HEK293 (cell line): Measurements from ENCODE around the gene DOCK3.
"Not testable (repeated sequence)": the region's sequence is repeated elsewhere in the genome, so short reads cannot be mapped to it uniquely, and the experiment has no call there.

Experiments
- CTCF ChIA-PET: fragments of 350-600 bp; formaldehyde crosslinking; extraction: SDS; loops from one replicate; lab custom pipeline; 2021; ENCODE audit warnings: antibody characterized with exemption; lab: Yijun Ruan, JAX
- POLR2A ChIA-PET: fragments of 300-600 bp; formaldehyde crosslinking; extraction: SDS; loops from one replicate; lab custom pipeline; 2020; ENCODE audit warnings: antibody characterized with exemption, inconsistent platforms; lab: Yijun Ruan, JAX
- H3K27ac ChIP-seq: fragments of 200-500 bp; sonication (Bioruptor generic); 2 replicates; pipeline ENCODE4 v1.5.1; 2014; ENCODE audit warnings: low read depth, low read length, control low read depth, inconsistent platforms; ENCODE audit errors: extremely low read depth
- H3K36me3 ChIP-seq, 2 experiments: fragments of 200-500 bp in 1 of 2; sonication (Bioruptor generic) in 1 of 2; 1 replicate in 1 of 2; 2 replicates in 1 of 2; pipeline ENCODE4 v1.5.1; 2014 to 2017; ENCODE audit warnings: inconsistent platforms in 2 of 2, low read length in 2 of 2; ENCODE audit not compliant: control insufficient read depth in 2 of 2, insufficient read depth in 1 of 2
- H3K4me1 ChIP-seq: fragments of 200-500 bp; sonication (Bioruptor generic); 2 replicates; pipeline ENCODE4 v1.5.1; 2014; ENCODE audit warnings: mild to moderate bottlenecking, low read length, inconsistent platforms; ENCODE audit not compliant: control insufficient read depth, insufficient read depth
- H3K4me3 ChIP-seq: 2 replicates; pipeline ENCODE4 v1.5.1; 2011; ENCODE audit warnings: low read depth, mild to moderate bottlenecking, control low read depth, low read length, moderate library complexity
- H3K9me3 ChIP-seq: fragments of 200-500 bp; sonication (Bioruptor generic); 2 replicates; pipeline ENCODE4 v1.5.1; 2014; ENCODE audit warnings: low read depth, low read length, inconsistent platforms; ENCODE audit not compliant: control insufficient read depth, insufficient read depth
- BCL11A ChIP-seq: fragments of 450-650 bp; formaldehyde crosslinking; IDR thresholded peaks from 2 replicates; pipeline ENCODE4 v1.5.1; 2016; ENCODE audit warnings: low read depth, missing biosample characterization, missing genetic modification characterization
- FEZF1 ChIP-seq: fragments of 450-650 bp; formaldehyde crosslinking; IDR thresholded peaks from 2 replicates; pipeline ENCODE4 v1.5.1; 2016; ENCODE audit warnings: missing biosample characterization, missing genetic modification characterization
- ZNF146 ChIP-seq: fragments of 450-650 bp; formaldehyde crosslinking; IDR thresholded peaks from 2 replicates; pipeline ENCODE4 v1.5.1; 2016; ENCODE audit warnings: missing biosample characterization, missing genetic modification characterization
- ZNF2 ChIP-seq: fragments of 450-650 bp; formaldehyde crosslinking; IDR thresholded peaks from 2 replicates; pipeline ENCODE4 v1.5.1; 2016; ENCODE audit warnings: missing biosample characterization, missing genetic modification characterization
- ZNF24 ChIP-seq: fragments of 450-650 bp; formaldehyde crosslinking; IDR thresholded peaks from 2 replicates; pipeline ENCODE4 v1.5.1; 2016; ENCODE audit warnings: missing biosample characterization, missing genetic modification characterization
- ZNF292 ChIP-seq: fragments of 450-650 bp; formaldehyde crosslinking; IDR thresholded peaks from 2 replicates; pipeline ENCODE4 v1.5.1; 2016; ENCODE audit warnings: low read depth, missing biosample characterization, missing genetic modification characterization, borderline replicate concordance
- ZNF366 ChIP-seq: fragments of 450-650 bp; formaldehyde crosslinking; conservative IDR thresholded peaks from 2 replicates; pipeline ENCODE4 v1.5.1; 2016; ENCODE audit warnings: missing biosample characterization, missing genetic modification characterization
- ZNF670 ChIP-seq: fragments of 450-650 bp; formaldehyde crosslinking; IDR thresholded peaks from 2 replicates; pipeline ENCODE4 v1.5.1; 2016; ENCODE audit warnings: missing biosample characterization, missing genetic modification characterization, low read depth
- ZNF707 ChIP-seq: fragments of 450-650 bp; formaldehyde crosslinking; IDR thresholded peaks from 2 replicates; pipeline ENCODE4 v1.5.1; 2016; ENCODE audit warnings: missing biosample characterization, missing genetic modification characterization
- TF ChIP-seq, protein P1 (sequence below): fragments of 450-650 bp; formaldehyde crosslinking; IDR thresholded peaks from 2 replicates; pipeline ENCODE4 v1.5.1; 2016; ENCODE audit warnings: missing biosample characterization, missing genetic modification characterization
- TF ChIP-seq, protein P2 (sequence below): fragments of 450-650 bp; IDR thresholded peaks from 2 replicates; pipeline ENCODE4 v1.5.1; 2018; ENCODE audit warnings: missing biosample characterization, mild to moderate bottlenecking, missing genetic modification characterization
- TF ChIP-seq, protein P3 (sequence below): fragments of 450-650 bp; formaldehyde crosslinking; IDR thresholded peaks from 2 replicates; pipeline ENCODE4 v1.5.1; 2016; ENCODE audit warnings: missing biosample characterization, missing genetic modification characterization
- TF ChIP-seq, protein P4 (sequence below): fragments of 450-650 bp; formaldehyde crosslinking; IDR thresholded peaks from 2 replicates; pipeline ENCODE4 v1.5.1; 2016; ENCODE audit warnings: missing biosample characterization, missing genetic modification characterization

DOCK3 gene

DNA sequence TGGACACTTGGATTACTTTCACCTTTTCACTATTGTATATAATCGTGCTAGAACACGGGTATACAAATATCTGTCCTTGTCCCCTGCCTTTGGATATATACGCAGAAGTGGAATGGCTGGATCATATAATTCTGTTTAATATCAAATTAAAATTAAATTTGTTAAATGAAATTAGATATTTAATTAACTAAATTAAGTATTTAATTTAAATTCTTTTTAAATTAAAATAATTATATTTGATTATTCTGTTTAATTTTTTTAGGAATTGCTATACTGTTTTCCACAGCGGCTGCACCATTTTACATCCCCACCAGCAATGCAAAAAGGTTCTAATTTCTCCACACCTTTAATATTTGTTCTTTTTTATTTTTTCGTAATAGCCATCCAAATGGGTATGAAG is 84.3 kb downstream of the DOCK3 start:
- no peak overlapping the region for H3K4me3 ChIP-seq
- no peaks in the 10 kb centered on the region for H3K9me3 ChIP-seq
- no peak for TF ChIP-seq FEZF1
- TF ChIP-seq, all 188 proteins: peak for 0
- no peak overlapping the region for H3K27ac ChIP-seq
- POLR2A ChIA-PET: no interaction called here
- no peaks in the 10 kb centered on the region for H3K36me3 ChIP-seq
- no peaks in the 10 kb centered on the region for H3K4me1 ChIP-seq
- CTCF ChIA-PET: no interaction called here

DNA sequence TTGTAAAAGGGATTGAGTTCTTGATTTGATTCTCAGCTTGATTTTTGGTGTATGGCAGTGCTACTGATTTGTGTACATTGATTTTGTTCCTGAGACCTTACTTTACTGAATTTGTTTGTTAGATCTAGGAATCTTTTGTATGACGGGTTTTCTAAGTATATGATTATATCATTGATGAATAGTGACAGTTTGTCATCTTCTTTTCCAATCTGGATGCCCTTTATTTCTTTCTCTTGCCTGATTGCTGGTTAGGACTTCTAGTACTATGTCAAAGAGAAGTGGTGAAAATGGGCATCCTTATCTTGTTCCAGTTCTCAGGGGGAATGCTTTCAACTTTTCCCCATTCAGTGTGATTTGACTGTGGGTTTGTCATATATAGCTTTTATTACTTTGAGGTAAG is 103.0 kb downstream of the DOCK3 start:
- H3K4me1 ChIP-seq: no peaks in the 10 kb centered on the region
- H3K4me3 ChIP-seq: no peak overlapping the region
- CTCF ChIA-PET: interaction anchor here (0.6 kb wide), 1 partner anchor 842 kb away, joined by 3 read pairs; no protein-coding TSS in a partner anchor
- no peaks in the 10 kb centered on the region; a peak in 1 of 3 replicates for H3K36me3 ChIP-seq
- POLR2A ChIA-PET: no interaction called here
- TF ChIP-seq ZNF2 (tag by site-specific recombination) (no peak), ZNF366 (tag by site-specific recombination) (no peak), ZNF707 (no peak), BCL11A (tag by site-specific recombination) (no peak), ZNF292 (tag by site-specific recombination) (no peak), ZNF670 (tag by site-specific recombination) (no peak), ZNF24 (tag by site-specific recombination) (no peak)
- TF ChIP-seq, protein P1, sequence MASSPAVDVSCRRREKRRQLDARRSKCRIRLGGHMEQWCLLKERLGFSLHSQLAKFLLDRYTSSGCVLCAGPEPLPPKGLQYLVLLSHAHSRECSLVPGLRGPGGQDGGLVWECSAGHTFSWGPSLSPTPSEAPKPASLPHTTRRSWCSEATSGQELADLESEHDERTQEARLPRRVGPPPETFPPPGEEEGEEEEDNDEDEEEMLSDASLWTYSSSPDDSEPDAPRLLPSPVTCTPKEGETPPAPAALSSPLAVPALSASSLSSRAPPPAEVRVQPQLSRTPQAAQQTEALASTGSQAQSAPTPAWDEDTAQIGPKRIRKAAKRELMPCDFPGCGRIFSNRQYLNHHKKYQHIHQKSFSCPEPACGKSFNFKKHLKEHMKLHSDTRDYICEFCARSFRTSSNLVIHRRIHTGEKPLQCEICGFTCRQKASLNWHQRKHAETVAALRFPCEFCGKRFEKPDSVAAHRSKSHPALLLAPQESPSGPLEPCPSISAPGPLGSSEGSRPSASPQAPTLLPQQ (tag by site-specific recombination): no peak
- TF ChIP-seq, protein P2, sequence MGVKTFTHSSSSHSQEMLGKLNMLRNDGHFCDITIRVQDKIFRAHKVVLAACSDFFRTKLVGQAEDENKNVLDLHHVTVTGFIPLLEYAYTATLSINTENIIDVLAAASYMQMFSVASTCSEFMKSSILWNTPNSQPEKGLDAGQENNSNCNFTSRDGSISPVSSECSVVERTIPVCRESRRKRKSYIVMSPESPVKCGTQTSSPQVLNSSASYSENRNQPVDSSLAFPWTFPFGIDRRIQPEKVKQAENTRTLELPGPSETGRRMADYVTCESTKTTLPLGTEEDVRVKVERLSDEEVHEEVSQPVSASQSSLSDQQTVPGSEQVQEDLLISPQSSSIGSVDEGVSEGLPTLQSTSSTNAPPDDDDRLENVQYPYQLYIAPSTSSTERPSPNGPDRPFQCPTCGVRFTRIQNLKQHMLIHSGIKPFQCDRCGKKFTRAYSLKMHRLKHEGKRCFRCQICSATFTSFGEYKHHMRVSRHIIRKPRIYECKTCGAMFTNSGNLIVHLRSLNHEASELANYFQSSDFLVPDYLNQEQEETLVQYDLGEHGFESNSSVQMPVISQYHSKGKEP (tag by site-specific recombination): no peak
- TF ChIP-seq, protein P3, sequence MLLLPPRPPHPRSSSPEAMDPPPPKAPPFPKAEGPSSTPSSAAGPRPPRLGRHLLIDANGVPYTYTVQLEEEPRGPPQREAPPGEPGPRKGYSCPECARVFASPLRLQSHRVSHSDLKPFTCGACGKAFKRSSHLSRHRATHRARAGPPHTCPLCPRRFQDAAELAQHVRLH: no peak
- no peaks in the 10 kb centered on the region for H3K9me3 ChIP-seq
- H3K27ac ChIP-seq: no peak overlapping the region

DNA sequence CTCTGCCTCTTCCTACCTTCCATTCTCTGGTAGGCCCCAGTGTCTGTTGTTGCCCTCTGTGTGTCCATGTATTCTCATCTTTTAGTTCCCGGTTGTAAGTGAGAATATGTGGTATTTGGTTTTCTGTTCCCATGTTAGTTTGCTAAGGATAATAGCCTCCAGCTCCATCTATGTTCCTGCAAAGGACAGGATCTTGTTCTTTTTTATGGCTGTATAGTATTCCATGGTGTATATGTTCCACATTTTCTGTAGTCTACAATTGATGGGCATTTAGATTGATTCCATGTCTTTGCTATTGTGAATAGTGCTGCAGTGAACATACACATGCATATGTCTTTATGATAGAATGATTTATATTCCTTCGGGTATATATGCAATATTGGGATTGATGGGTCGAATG is 107.0 kb downstream of the DOCK3 start:
- H3K4me3 ChIP-seq, H3K9me3 ChIP-seq, H3K27ac ChIP-seq: not testable (repeated sequence)
- CTCF ChIA-PET: interaction anchor here (0.6 kb wide), 1 partner anchor 231 kb away, joined by 3 read pairs; no protein-coding TSS in a partner anchor
- TF ChIP-seq, protein P3: peak; percentile 57; the same call in 1 of the 2 replicates
- TF ChIP-seq, protein P4, sequence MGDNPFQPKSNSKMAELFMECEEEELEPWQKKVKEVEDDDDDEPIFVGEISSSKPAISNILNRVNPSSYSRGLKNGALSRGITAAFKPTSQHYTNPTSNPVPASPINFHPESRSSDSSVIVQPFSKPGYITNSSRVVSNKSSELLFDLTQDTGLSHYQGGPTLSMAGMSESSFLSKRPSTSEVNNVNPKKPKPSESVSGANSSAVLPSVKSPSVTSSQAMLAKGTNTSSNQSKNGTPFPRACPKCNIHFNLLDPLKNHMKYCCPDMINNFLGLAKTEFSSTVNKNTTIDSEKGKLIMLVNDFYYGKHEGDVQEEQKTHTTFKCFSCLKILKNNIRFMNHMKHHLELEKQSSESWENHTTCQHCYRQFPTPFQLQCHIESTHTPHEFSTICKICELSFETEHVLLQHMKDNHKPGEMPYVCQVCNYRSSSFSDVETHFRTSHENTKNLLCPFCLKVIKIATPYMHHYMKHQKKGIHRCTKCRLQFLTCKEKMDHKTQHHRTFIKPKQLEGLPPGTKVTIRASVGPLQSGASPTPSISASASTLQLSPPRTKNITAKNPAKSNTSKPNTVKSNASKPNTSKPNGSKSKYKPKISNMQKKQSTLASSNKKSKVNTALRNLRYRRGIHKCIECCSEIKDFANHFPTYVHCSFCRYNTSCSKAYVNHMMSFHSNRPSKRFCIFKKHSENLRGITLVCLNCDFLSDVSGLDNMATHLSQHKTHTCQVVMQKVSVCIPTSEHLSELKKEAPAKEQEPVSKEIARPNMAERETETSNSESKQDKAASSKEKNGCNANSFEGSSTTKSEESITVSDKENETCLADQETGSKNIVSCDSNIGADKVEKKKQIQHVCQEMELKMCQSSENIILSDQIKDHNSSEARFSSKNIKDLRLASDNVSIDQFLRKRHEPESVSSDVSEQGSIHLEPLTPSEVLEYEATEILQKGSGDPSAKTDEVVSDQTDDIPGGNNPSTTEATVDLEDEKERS (tag by site-specific recombination): peak; percentile 73; the same call in 1 of the 2 replicates
- peak; percentile 90 for TF ChIP-seq ZNF146
- TF ChIP-seq, all 188 proteins: peak for 3; not testable (repeated sequence) for 185
- POLR2A ChIA-PET, H3K36me3 ChIP-seq, H3K4me1 ChIP-seq: not testable (repeated sequence)
